ENCODE measurements around the gene MYOG.

Gene MYOG

GRCh38 chr1:203046984-203047630 is 38.7 kb downstream of the MYOG start:
- Histone ChIP-seq H3K27me3 (ENCODE audit: control insufficient read depth, insufficient read depth, low read length) (no peaks in the 10 kb centered on the region), H3K4me3 (ENCODE audit: low read length) (no peak overlapping the region), H3K9me3 (ENCODE audit: control insufficient read depth, insufficient read depth, low read length) (no peaks in the 10 kb centered on the region), H3K36me3 (ENCODE audit: control insufficient read depth, insufficient read depth, low read length) (no peaks in the 10 kb centered on the region; the same call in 1 of the 2 replicates), H3K27ac (ENCODE audit: low read length) (no peak overlapping the region), H3K4me1 (ENCODE audit: control insufficient read depth, insufficient read depth, low read length) (peaks cover 8% of the 10 kb centered on the region)
- DNase-seq (ENCODE audit: low read depth, low spot score) = no peak
- no CpG with 5 or more reads among the region's 15 CpGs for WGBS (ENCODE audit: insufficient coverage, insufficient read length)

- Histone ChIP-seq H3K4me3 (ENCODE audit: low read length) (no peak overlapping the region), H3K36me3 (ENCODE audit: control insufficient read depth, insufficient read depth, low read length) (no peaks in the 10 kb centered on the region; the same call in 1 of the 2 replicates), H3K4me1 (ENCODE audit: control insufficient read depth, insufficient read depth, low read length) (peaks cover 5% of the 10 kb centered on the region; the same call in 1 of the 2 replicates), H3K27ac (ENCODE audit: low read length) (no peak overlapping the region), H3K27me3 (ENCODE audit: control insufficient read depth, insufficient read depth, low read length) (no peaks in the 10 kb centered on the region), H3K9me3 (ENCODE audit: control insufficient read depth, insufficient read depth, low read length) (no peaks in the 10 kb centered on the region)
- no peak for DNase-seq (ENCODE audit: low read depth, low spot score)
- WGBS (ENCODE audit: insufficient coverage, insufficient read length) = no CpG with 5 or more reads among the region's 16 CpGs
Observed at GRCh38 chr1:203045821-203046594, 39.8 kb downstream of the MYOG start.

DNA sequence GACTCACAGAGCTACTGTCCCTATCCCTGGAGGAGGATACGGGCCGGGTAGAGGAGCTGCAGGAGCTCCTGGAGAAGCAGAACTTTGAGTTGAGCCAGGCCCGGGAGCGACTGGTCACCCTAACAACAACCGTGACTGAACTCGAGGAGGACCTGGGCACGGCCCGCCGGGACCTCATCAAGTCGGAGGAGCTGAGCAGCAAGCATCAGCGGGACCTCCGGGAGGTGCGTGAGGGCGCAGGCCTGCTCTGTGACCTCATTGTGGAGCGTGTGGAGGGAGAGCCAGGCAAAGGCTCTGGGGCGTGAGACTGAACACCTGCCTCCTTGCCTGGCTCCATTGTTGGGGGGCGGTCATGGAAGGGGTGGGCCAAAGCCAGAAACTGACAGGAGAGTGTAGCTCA is 40.5 kb downstream of the MYOG start:
- Histone ChIP-seq H3K27ac (ENCODE audit: low read length) (no peak overlapping the region), H3K9me3 (ENCODE audit: control insufficient read depth, insufficient read depth, low read length) (no peaks in the 10 kb centered on the region), H3K27me3 (ENCODE audit: control insufficient read depth, insufficient read depth, low read length) (no peaks in the 10 kb centered on the region), H3K4me1 (ENCODE audit: control insufficient read depth, insufficient read depth, low read length) (peaks cover 5% of the 10 kb centered on the region; the same call in 1 of the 2 replicates), H3K4me3 (ENCODE audit: low read length) (no peak overlapping the region), H3K36me3 (ENCODE audit: control insufficient read depth, insufficient read depth, low read length) (no peaks in the 10 kb centered on the region; the same call in 1 of the 2 replicates)
- no peak for DNase-seq (ENCODE audit: low read depth, low spot score)
- no CpG with 5 or more reads among the region's 17 CpGs for WGBS (ENCODE audit: insufficient coverage, insufficient read length)

- no peak for DNase-seq (ENCODE audit: low read depth, low spot score)
- no peak overlapping the region for H3K4me3 ChIP-seq (ENCODE audit: low read length)
- H3K9me3 ChIP-seq (ENCODE audit: control insufficient read depth, insufficient read depth, low read length) = no peaks in the 10 kb centered on the region
- H3K27ac ChIP-seq (ENCODE audit: low read length) = no peak overlapping the region
- H3K27me3 ChIP-seq (ENCODE audit: control insufficient read depth, insufficient read depth, low read length) = no peaks in the 10 kb centered on the region
- no CpG with 5 or more reads among the region's 7 CpGs for WGBS (ENCODE audit: insufficient coverage, insufficient read length)
- peaks cover 5% of the 10 kb centered on the region; the same call in 1 of the 2 replicates for H3K4me1 ChIP-seq (ENCODE audit: control insufficient read depth, insufficient read depth, low read length)
- no peaks in the 10 kb centered on the region; the same call in 1 of the 2 replicates for H3K36me3 ChIP-seq (ENCODE audit: control insufficient read depth, insufficient read depth, low read length)
Observed at GRCh38 chr1:203044546-203045250, 41.1 kb downstream of the MYOG start.

DNA sequence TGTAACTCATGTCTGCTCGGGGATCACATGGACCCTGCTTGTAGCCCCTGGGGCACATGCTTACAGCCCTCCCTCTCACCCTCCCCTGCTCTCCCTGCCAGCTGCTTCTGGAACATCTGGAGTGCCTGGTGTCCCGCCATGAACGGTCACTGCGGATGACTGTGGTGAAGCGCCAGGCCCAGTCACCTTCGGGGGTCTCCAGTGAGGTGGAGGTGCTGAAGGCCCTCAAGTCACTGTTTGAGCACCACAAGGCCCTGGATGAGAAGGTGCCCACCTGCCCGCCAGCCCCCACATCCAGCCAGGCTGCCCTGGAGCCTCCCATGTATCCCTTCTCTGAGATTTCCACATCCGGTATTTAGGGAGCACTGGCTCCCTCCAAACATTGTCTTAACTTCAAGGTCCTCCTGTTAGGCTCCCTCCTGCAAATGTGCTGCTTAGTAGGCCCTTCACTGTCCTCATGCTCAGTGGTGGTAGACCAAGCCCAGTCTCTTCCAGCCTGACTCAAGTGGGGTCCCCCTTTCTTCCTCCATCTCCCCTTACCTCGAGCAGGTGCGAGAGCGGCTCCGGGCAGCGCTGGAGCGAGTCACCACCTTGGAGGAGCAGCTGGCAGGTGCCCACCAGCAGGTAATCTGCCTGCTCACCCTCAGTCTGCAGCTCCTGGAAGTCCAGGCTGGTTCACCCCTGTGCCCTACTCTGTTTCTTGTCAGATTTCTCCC is 41.8 kb downstream of the MYOG start:
- H3K36me3 ChIP-seq (ENCODE audit: control insufficient read depth, insufficient read depth, low read length) = no peaks in the 10 kb centered on the region; the same call in 1 of the 2 replicates
- no CpG with 5 or more reads among the region's 14 CpGs for WGBS (ENCODE audit: insufficient coverage, insufficient read length)

GRCh38 chr1:203041351-203041932 is 44.4 kb downstream of the MYOG start:
- no peaks in the 10 kb centered on the region for H3K27me3 ChIP-seq (ENCODE audit: control insufficient read depth, insufficient read depth, low read length)
- no peaks in the 10 kb centered on the region for H3K4me1 ChIP-seq (ENCODE audit: control insufficient read depth, insufficient read depth, low read length)
- no peaks in the 10 kb centered on the region for H3K9me3 ChIP-seq (ENCODE audit: control insufficient read depth, insufficient read depth, low read length)
- H3K27ac ChIP-seq (ENCODE audit: low read length) = no peak overlapping the region
- H3K36me3 ChIP-seq (ENCODE audit: control insufficient read depth, insufficient read depth, low read length) = no peaks in the 10 kb centered on the region; the same call in 1 of the 2 replicates
- WGBS (ENCODE audit: insufficient coverage, insufficient read length) = no CpG with 5 or more reads among the region's 3 CpGs
- no peak for DNase-seq (ENCODE audit: low read depth, low spot score)
- H3K4me3 ChIP-seq (ENCODE audit: low read length) = no peak overlapping the region

More for the DNA sequence above, 41.8 kb downstream of the MYOG start:
- no peak for DNase-seq (ENCODE audit: low read depth, low spot score)
- no peak overlapping the region for H3K27ac ChIP-seq (ENCODE audit: low read length)
- no peak overlapping the region for H3K4me3 ChIP-seq (ENCODE audit: low read length)
- peaks cover 5% of the 10 kb centered on the region; the same call in 1 of the 2 replicates for H3K4me1 ChIP-seq (ENCODE audit: control insufficient read depth, insufficient read depth, low read length)
- H3K9me3 ChIP-seq (ENCODE audit: control insufficient read depth, insufficient read depth, low read length) = no peaks in the 10 kb centered on the region
- H3K27me3 ChIP-seq (ENCODE audit: control insufficient read depth, insufficient read depth, low read length) = no peaks in the 10 kb centered on the region

GRCh38 chr1:203040513-203041275 is 45.1 kb downstream of the MYOG start:
- H3K9me3 ChIP-seq (ENCODE audit: control insufficient read depth, insufficient read depth, low read length) = no peaks in the 10 kb centered on the region
- no CpG with 5 or more reads among the region's 5 CpGs for WGBS (ENCODE audit: insufficient coverage, insufficient read length)
- DNase-seq (ENCODE audit: low read depth, low spot score) = no peak
- H3K27me3 ChIP-seq (ENCODE audit: control insufficient read depth, insufficient read depth, low read length) = no peaks in the 10 kb centered on the region
- no peak overlapping the region for H3K27ac ChIP-seq (ENCODE audit: low read length)
- H3K4me3 ChIP-seq (ENCODE audit: low read length) = no peak overlapping the region
- H3K36me3 ChIP-seq (ENCODE audit: control insufficient read depth, insufficient read depth, low read length) = no peaks in the 10 kb centered on the region; the same call in 1 of the 2 replicates
- no peaks in the 10 kb centered on the region for H3K4me1 ChIP-seq (ENCODE audit: control insufficient read depth, insufficient read depth, low read length)

GRCh38 chr1:203039609-203040512 is 46.0 kb downstream of the MYOG start:
- H3K4me1 ChIP-seq (ENCODE audit: control insufficient read depth, insufficient read depth, low read length) = peaks cover 2% of the 10 kb centered on the region; the same call in 1 of the 2 replicates

More at GRCh38 chr1:203039609-203040512, 46.0 kb downstream of the MYOG start:
- Histone ChIP-seq H3K27me3 (ENCODE audit: control insufficient read depth, insufficient read depth, low read length) (no peaks in the 10 kb centered on the region), H3K9me3 (ENCODE audit: control insufficient read depth, insufficient read depth, low read length) (no peaks in the 10 kb centered on the region), H3K36me3 (ENCODE audit: control insufficient read depth, insufficient read depth, low read length) (no peaks in the 10 kb centered on the region; the same call in 1 of the 2 replicates), H3K4me3 (ENCODE audit: low read length) (no peak overlapping the region), H3K27ac (ENCODE audit: low read length) (no peak overlapping the region)
- DNase-seq (ENCODE audit: low read depth, low spot score) = no peak
- WGBS (ENCODE audit: insufficient coverage, insufficient read length) = no CpG with 5 or more reads among the region's 11 CpGs
